GM19395 (cell line): ENCODE results near the gene RET.

Source experiments
- ATAC-seq: cut with Tn5 transposase; IDR thresholded peaks from one replicate; pipeline ENCODE4 v1.9.1; 2021; ENCODE audit warnings: mild to moderate bottlenecking, moderate library complexity; ENCODE audit not compliant: unreplicated experiment

RET gene

DNA sequence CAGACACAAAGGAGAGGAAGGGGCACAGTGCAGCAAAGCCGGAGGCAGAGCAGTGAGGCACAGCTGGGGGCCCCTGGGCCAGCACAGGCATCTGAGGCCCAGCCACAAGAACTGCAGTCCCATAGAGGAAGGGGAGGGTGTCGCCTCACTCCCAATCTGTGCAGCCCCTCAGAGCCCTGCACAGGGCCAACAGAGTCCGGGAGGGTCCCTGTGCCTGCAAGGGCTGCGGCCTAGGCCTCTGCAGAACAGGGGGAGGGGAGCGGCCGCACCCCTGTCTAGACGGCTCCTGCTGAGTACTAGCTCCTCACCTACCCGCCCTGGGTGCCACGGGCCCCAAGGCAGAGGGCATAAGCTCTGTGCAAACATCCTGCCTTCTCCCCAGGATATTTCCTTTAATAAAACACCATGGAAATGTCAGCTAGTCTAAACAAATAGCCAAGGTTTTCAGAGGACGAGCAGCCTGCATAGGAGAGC, 32.4 kb upstream of the RET start:
- ATAC-seq: no peak

DNA sequence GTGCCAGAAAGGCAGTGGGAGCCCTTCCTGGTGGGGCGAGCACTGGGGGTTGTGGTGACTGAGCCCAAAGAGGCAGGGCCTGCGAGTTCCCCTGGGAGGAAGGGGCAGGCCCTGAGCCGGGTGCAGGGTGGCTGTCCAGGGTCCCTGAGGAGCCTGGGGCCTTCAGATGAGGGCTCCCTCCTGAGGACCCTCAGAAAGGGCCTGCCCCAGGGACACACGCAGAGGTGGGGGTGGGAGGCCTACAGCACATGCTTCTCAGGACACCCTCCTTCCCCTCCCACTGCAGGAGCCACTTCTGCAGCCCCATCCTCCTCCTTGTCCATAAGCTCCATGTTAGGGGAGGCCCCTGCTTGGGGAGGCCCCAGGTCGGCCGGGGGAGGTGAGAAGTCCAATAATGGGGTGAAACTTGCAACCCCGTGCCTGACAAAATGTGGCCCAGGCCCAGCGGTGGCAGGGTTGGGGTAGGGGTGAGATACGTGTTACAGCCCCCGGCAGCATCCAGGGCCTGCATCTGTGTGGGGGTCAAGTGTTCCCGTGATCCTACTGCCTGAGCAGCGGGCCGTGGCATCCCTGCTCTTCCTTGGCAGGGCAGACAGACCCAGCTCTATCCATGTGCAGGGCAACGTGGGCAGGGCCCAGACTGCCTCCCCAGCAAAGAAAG, 31.8 kb upstream of the RET start:
- ATAC-seq: no peak

GRCh38 chr10:43045631-43046287, 31.1 kb upstream of the RET start:
- no peak for ATAC-seq

GRCh38 chr10:43046288-43046991, 30.4 kb upstream of the RET start:
- no peak for ATAC-seq

DNA sequence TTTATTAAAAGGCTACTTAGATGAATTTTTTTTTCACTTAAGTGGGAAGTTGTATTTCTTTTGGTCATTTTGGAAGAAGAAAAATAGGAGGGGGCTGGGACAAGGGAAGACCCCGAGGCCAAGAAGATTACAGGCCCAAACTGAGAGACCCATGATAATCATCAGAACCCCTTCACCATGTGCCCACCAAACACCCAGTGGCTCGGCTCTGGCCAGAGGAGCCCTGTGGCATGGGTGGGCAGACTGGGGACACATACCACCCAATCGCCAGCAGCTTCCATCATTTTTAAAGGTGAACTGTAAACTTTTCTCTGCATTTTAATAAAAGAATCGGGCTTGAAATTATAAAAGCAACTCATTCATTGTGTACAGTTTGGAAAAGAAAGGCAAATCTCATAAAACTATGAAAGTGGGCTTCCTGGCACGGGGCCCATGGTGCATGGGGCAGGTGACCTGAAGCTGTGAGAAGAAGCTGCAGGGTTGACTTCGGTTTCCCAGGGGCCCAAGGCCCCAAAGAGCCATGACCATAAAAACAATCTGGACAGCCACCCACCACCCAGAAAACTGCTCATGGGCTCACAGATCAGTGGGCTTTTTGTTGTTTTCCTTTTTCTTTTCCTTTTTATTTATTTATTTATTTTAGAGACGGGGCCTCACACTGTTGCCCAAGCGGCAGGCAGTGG, 29.4 kb upstream of the RET start:
- no peak for ATAC-seq

DNA sequence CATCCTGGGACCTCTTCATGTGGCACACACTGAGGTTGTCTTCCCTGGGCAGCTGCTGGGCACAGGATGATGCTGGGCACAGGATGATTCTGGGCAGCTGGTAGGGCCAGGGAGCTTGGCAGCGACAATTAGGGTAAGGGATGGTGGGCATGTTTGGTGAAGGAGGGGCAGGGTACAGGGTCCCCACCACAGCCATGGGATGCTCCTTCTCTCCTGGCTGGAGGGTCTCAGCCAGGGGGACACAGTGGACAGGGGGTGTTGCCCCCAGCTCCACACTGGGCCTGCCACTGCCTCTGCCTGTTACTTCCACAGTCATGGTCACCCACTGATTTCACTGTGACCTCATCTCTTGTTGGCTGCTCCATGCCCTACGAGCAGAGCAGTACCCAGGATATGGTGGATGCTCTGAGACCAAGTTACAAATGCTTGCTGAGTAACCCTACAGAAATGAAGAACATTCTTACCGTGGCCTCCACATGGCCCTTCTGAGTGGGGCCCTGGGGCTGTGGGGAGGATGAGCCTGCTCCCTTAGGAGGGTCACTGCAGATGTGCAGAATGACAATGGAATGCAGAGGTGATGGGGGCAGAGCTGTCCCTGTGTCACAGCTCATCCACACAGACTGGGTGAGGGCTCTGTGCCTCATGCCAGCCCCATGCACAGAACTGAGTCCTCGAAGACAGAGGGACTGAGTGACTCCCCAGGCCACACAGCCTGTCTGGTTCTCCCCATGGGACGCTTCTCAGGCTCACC, 28.4 kb upstream of the RET start:
- no peak for ATAC-seq

- ATAC-seq: no peak
Observed at GRCh38 chr10:43049081-43049551, 27.8 kb upstream of the RET start.

- ATAC-seq: no peak
Observed at GRCh38 chr10:43050011-43050410, 26.9 kb upstream of the RET start.

DNA sequence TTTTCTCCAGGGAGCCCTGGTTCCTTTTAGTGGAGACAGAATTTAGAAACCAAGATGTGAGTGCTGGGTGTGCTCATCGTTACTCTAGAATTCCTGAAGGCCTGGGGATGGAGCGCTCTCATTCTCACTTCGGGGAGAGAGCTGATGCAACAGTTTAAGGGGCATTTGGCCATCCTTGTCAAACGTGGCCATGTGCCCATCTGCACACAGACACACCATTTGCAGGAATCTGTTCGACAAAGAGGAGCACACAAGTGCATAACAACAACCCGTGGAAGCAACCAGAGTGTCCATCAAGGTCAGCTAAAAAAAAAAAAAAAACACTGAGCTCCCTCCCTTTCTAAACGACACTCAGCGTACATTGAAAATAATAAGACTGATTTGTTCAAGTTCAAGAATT, 23.0 kb upstream of the RET start:
- ATAC-seq: no peak

- ATAC-seq: no peak
Observed at GRCh38 chr10:43054593-43054992, 22.3 kb upstream of the RET start.

DNA sequence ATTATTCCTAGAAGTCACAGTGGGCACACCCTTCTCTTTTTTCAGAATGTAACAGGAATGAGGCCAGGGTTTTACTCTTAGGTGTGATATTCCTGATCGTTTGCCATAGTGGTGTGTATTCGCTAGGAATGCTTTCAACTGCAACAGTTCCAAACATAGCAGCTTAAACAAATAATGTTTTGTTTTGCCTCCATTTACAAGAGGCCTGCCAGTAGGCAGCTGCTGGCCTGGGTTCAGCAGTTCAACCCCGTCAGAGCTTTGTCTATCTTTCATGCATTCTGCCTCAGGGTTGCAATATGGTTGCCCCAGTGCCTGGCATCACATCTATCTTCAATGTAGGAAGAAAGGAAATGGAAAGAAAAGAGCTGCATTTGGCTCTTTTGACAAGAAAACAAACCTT, 21.7 kb upstream of the RET start:
- ATAC-seq: no peak

GRCh38 chr10:43055991-43056567, 20.8 kb upstream of the RET start:
- no peak for ATAC-seq

- ATAC-seq: no peak
Observed at GRCh38 chr10:43056568-43057011, 20.3 kb upstream of the RET start.

- ATAC-seq: no peak
Observed at GRCh38 chr10:43057231-43057711, 19.6 kb upstream of the RET start.

DNA sequence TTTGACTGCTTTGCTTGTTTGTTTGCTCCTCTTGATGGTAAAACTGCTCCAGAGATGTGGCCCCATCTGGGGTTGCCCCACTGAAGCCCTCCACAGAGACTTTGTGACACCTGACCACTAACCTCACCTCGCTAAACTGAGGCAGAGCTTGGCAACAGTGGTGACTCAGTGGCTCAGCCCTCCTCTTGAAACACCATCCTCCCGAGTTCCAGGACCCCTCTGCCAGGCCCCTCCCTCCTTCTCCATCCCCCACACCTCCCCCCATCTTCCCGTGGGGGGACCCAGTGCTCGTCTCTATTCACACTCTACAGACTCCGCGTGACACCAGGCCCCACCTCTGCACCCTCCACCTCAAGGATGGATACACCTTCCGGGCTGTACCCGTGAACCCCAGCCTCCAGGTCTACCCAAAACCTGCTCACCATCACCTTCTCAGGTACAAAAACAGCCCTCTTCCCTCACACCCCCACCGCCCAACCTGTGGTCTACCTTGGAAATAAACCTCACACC, 19.0 kb upstream of the RET start:
- ATAC-seq: no peak

- no peak for ATAC-seq
Observed at GRCh38 chr10:43058716-43059335, 18.0 kb upstream of the RET start.

DNA sequence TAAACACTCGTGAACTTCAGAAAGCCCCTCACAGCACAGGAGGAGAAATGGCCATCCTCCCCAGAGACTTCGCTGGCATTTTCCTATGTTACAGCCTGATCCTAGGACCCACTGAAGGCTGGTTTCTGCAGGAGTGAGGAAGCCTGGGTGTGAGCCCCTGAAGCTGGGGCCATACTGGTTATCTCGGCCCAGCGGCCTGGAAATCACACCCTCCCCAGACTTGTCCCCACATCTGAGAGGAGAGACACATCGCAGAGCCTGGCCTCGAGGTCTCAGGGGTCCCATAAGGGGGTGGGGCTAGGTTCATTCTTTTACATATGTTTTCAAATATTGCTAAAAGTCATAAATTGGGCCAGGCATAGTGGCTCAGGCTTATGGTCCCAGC, 17.5 kb upstream of the RET start:
- no peak for ATAC-seq

DNA sequence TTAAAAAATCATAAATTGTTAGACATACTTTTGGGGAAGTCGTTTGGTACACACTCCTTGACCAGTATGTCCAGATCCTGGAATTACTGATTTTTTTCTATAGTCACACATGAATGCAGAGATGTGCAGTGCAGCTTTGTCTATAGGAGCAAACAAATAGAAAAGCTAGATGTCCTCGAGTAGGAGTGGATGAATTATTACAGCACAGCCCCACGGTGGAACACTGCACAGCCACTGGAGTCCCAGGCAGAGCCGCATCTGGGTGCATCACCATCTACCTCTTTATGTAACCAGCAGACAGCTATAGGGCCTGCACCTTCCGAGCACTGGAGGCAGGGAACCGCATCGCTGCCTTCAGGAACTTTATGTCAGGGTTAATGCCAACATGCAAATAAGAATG, 17.0 kb upstream of the RET start:
- ATAC-seq: no peak

- no peak for ATAC-seq
Observed at GRCh38 chr10:43060291-43060690, 16.6 kb upstream of the RET start.

GRCh38 chr10:43061331-43061730, 15.5 kb upstream of the RET start:
- no peak for ATAC-seq
